Liver (tissue), 9 donors: ENCODE measurements around the gene RETREG1. TPM values are rescaled to one million over a fixed set of nuclear protein-coding genes. Genes with fewer than 3 reads are reported as not detected.

ENCODE experiments used
- DNase-seq: peaks from one replicate; pipeline ENCODE4 v3.0.0-alpha.2; 2017; ENCODE audit warnings: low spot score
- H3K27ac ChIP-seq, 2 donors: one replicate each; pipeline ENCODE4 v1.7.0; 2013; ENCODE audit warnings: inconsistent platforms in 2 of 2, low read length in 2 of 2, control low read depth in 1 of 2, low read depth in 1 of 2, mild to moderate bottlenecking in 1 of 2
- H3K27me3 ChIP-seq, 4 donors: one replicate each; pipeline versions ENCODE4 v1.6.1 to v1.7.0; 2013; ENCODE audit warnings: low read length in 3 of 4, inconsistent platforms in 1 of 4, mild to moderate bottlenecking in 1 of 4, moderate library complexity in 1 of 4; ENCODE audit not compliant: control insufficient read depth in 4 of 4, insufficient read depth in 4 of 4
- H3K36me3 ChIP-seq, 4 donors: one replicate each; pipeline versions ENCODE4 v1.6.1 to v1.7.0; 2013; ENCODE audit warnings: low read length in 3 of 4, mild to moderate bottlenecking in 3 of 4, low read depth in 1 of 4, moderate library complexity in 1 of 4; ENCODE audit not compliant: control insufficient read depth in 4 of 4, insufficient read depth in 3 of 4
- H3K4me1 ChIP-seq, 4 donors: one replicate each; pipeline versions ENCODE4 v1.6.1 to v1.7.0; 2013; ENCODE audit warnings: low read length in 3 of 4, mild to moderate bottlenecking in 3 of 4, moderate library complexity in 1 of 4; ENCODE audit not compliant: control insufficient read depth in 4 of 4, insufficient read depth in 4 of 4
- H3K4me3 ChIP-seq, 3 donors: one replicate each; pipeline versions ENCODE4 v1.6.1 to v1.7.0; 2013; ENCODE audit warnings: low read length in 3 of 3, control low read depth in 1 of 3, low read depth in 1 of 3, mild to moderate bottlenecking in 1 of 3
- H3K9ac ChIP-seq, 2 donors: one replicate each; pipeline ENCODE4 v1.7.0; 2013; ENCODE audit warnings: low read length in 2 of 2, mild to moderate bottlenecking in 2 of 2, moderate library complexity in 2 of 2, control low read depth in 1 of 2, low read depth in 1 of 2
- H3K9me3 ChIP-seq, 4 donors: one replicate each; pipeline versions ENCODE4 v1.6.1 to v1.7.0; 2013; ENCODE audit warnings: low read length in 3 of 4; ENCODE audit not compliant: control insufficient read depth in 4 of 4
- CTCF ChIP-seq: fragments of 150-350 bp; IDR thresholded peaks from 2 replicates; pipeline ENCODE4 v1.5.1; 2017; ENCODE audit warnings: improper control_type of control experiment, low read depth, low read length; ENCODE audit not compliant: missing input control
- EGR1 ChIP-seq, 2 donors: IDR thresholded peaks; 2 replicates each; pipeline ENCODE4 v1.6.1; 2016 to 2018; ENCODE audit warnings: antibody characterized with exemption in 2 of 2, low read depth in 2 of 2
- FOXA1 ChIP-seq: IDR thresholded peaks from 2 replicates; pipeline ENCODE4 v1.6.1; 2016; ENCODE audit warnings: antibody characterized with exemption
- FOXA2 ChIP-seq: IDR thresholded peaks from 2 replicates; pipeline ENCODE4 v1.6.1; 2016; ENCODE audit warnings: antibody characterized with exemption
- GABPA ChIP-seq, 2 donors: IDR thresholded peaks in 1 of 2; conservative IDR thresholded peaks in 1 of 2; 2 replicates each; pipeline ENCODE4 v1.6.1; 2016; ENCODE audit warnings: antibody characterized with exemption in 2 of 2, mild to moderate bottlenecking in 1 of 2, moderate library complexity in 1 of 2
- HNF4A ChIP-seq, 2 donors: conservative IDR thresholded peaks; 2 replicates each; pipeline ENCODE4 v1.6.1; 2016; ENCODE audit warnings: antibody characterized with exemption in 2 of 2, mild to moderate bottlenecking in 2 of 2
- HNF4G ChIP-seq: IDR thresholded peaks from 2 replicates; pipeline ENCODE4 v1.6.1; 2016; ENCODE audit warnings: antibody characterized with exemption
- JUND ChIP-seq, 2 donors: IDR thresholded peaks; 2 replicates each; pipeline ENCODE4 v1.6.1; 2016; ENCODE audit warnings: antibody characterized with exemption in 2 of 2
- NR2F2 ChIP-seq: IDR thresholded peaks from 2 replicates; pipeline ENCODE4 v1.6.1; 2016; ENCODE audit warnings: antibody characterized with exemption
- REST ChIP-seq: IDR thresholded peaks from 2 replicates; pipeline ENCODE4 v1.6.1; 2016; ENCODE audit warnings: antibody characterized with exemption, mild to moderate bottlenecking
- SP1 ChIP-seq: IDR thresholded peaks from 2 replicates; pipeline ENCODE4 v1.6.1; 2018; ENCODE audit warnings: antibody characterized with exemption, mild to moderate bottlenecking
- TAF1 ChIP-seq: conservative IDR thresholded peaks from 2 replicates; pipeline ENCODE4 v1.6.1; 2016; ENCODE audit warnings: antibody characterized with exemption, mild to moderate bottlenecking
- YY1 ChIP-seq: IDR thresholded peaks from 2 replicates; pipeline ENCODE4 v1.6.1; 2016; ENCODE audit warnings: antibody characterized with exemption, mild to moderate bottlenecking
- ZBTB33 ChIP-seq: IDR thresholded peaks from 2 replicates; pipeline ENCODE4 v1.6.1; 2016; ENCODE audit warnings: antibody characterized with exemption
- WGBS: extraction: QIAGEN DNeasy Blood & Tissue Kit; methylation state at CpG from one replicate; pipeline ENCODE4 v1.1.7; 2013; 5-methylcytosine and 5-hydroxymethylcytosine counted together
- polyA plus RNA-seq, 2 donors: library from polyadenylated mRNA; stranded (reverse) in 1 of 2; unstranded in 1 of 2; fragments of 200-250 nt in 1 of 2; fragments of >200 nt in 1 of 2; fragmentation: Nextera tagmentation in 1 of 2; extraction: Ambion mirVana in 1 of 2; gene quantifications; one replicate each; pipeline versions ENCODE4 v1.2.1 to v1.2.3, GENCODE V29; 2013 to 2015
- total RNA-seq, 2 donors: library from RNA; depleted of rRNA; stranded (reverse); fragments of >200 nt; gene quantifications; one replicate each; pipeline ENCODE4 v1.2.3, GENCODE V29; 2014
- TF ChIP-seq, protein P1 (sequence below): IDR thresholded peaks from 2 replicates; pipeline ENCODE4 v1.6.1; 2016; ENCODE audit warnings: antibody characterized with exemption
- TF ChIP-seq, protein P2 (sequence below): IDR thresholded peaks from 2 replicates; pipeline ENCODE4 v1.6.1; 2016; ENCODE audit warnings: antibody characterized with exemption
- donor health status: healthy.
- donor health status: healthy.
- donor health status: healthy.
- donor health status: healthy.
- donor health status: healthy.

Gene RETREG1
- total and polyA plus RNA-seq, 4 donors, result 0.70 to 28.1 (median 4.2) TPM

GRCh38 chr5:16592255-16592654 lies 24.5 kb downstream of the RETREG1 start:
- Histone ChIP-seq H3K27ac (no peak overlapping the region), H3K9ac (no peak overlapping the region), H3K9me3 (no peaks in the 10 kb centered on the region), H3K27me3 (no peaks in the 10 kb centered on the region), H3K36me3 (no peaks in the 10 kb centered on the region), H3K4me3 (no peak overlapping the region), H3K4me1 (peaks cover 7 to 28% (median 23%) of the 10 kb centered on the region in 4 donors)
- TF ChIP-seq TAF1, result no peak
- no peak for TF ChIP-seq HNF4A (conservative IDR thresholded peaks at IDR 0.05)
- no peak for TF ChIP-seq CTCF
- no peak for TF ChIP-seq FOXA2
- TF ChIP-seq, protein P1, sequence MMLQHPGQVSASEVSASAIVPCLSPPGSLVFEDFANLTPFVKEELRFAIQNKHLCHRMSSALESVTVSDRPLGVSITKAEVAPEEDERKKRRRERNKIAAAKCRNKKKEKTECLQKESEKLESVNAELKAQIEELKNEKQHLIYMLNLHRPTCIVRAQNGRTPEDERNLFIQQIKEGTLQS, result no peak
- 93% methylated on average over 4 of the region's 4 CpGs for WGBS
- no peak for DNase-seq

- Histone ChIP-seq H3K4me1 (peaks cover 7 to 28% (median 23%) of the 10 kb centered on the region in 4 donors), H3K27ac (no peak overlapping the region), H3K4me3 (no peak overlapping the region), H3K9ac (no peak overlapping the region), H3K9me3 (no peaks in the 10 kb centered on the region), H3K27me3 (no peaks in the 10 kb centered on the region), H3K36me3 (no peaks in the 10 kb centered on the region)
- no peak for DNase-seq
- TF ChIP-seq GABPA (IDR thresholded peaks at IDR 0.05 in 1 of 2, conservative IDR thresholded peaks at IDR 0.05 in 1 of 2) (no peak), NR2F2 (no peak), EGR1 (IDR thresholded peaks at IDR 0.05; ENCODE audit: low read depth in 2 of 2) (no peak), FOXA2 (no peak), YY1 (no peak), HNF4A (conservative IDR thresholded peaks at IDR 0.05) (no peak), HNF4G (no peak), SP1 (no peak), CTCF (no peak), ZBTB33 (no peak), JUND (IDR thresholded peaks at IDR 0.05) (no peak), REST (no peak), FOXA1 (no peak)
- TF ChIP-seq, protein P2, sequence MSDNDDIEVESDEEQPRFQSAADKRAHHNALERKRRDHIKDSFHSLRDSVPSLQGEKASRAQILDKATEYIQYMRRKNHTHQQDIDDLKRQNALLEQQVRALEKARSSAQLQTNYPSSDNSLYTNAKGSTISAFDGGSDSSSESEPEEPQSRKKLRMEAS, result no peak
- 96% methylated on average over 3 of the region's 3 CpGs for WGBS
These were observed 26.1 kb downstream of the RETREG1 start for GRCh38 chr5:16590685-16591084.
